ENCODE measurements around the gene STX1A.

STX1A gene

GRCh38 chr7:73718905-73719805 is at the start of gene STX1A:
TSS of gene STX1A (minus strand) at chr7:73719669. CDS start at chr7:73719631, 38 bp downstream.
- DNase-seq = peak in 1 of 2 donors; percentile 69

- DNase-seq = no peak
These were observed 49.4 kb upstream of the STX1A start for GRCh38 chr7:73768641-73769480.

- DNase-seq = no peak
These were observed 47.2 kb upstream of the STX1A start for GRCh38 chr7:73766556-73767229.

GRCh38 chr7:73762659-73762999 is 43.2 kb upstream of the STX1A start:
- no peak for DNase-seq

GRCh38 chr7:73761854-73762658 is 42.6 kb upstream of the STX1A start:
- DNase-seq = no peak

- no peak for DNase-seq
These were observed 39.2 kb upstream of the STX1A start for GRCh38 chr7:73758581-73759138.

GRCh38 chr7:73749931-73750776 is 30.7 kb upstream of the STX1A start:
- DNase-seq = no peak

- no peak for DNase-seq
These were observed 26.9 kb upstream of the STX1A start for GRCh38 chr7:73746378-73746777.

- DNase-seq = peak in 1 of 2 donors; percentile 33
These were observed 23.5 kb upstream of the STX1A start for GRCh38 chr7:73742753-73743641.

GRCh38 chr7:73742338-73742752 is 22.9 kb upstream of the STX1A start:
- DNase-seq = no peak

- no peak for DNase-seq
These were observed 22.1 kb upstream of the STX1A start for GRCh38 chr7:73741600-73741999.

GRCh38 chr7:73740771-73741170 is 21.3 kb upstream of the STX1A start:
- no peak for DNase-seq

GRCh38 chr7:73740212-73740611 is 20.7 kb upstream of the STX1A start:
- DNase-seq = no peak

GRCh38 chr7:73739387-73739767 is 19.9 kb upstream of the STX1A start:
- no peak for DNase-seq

GRCh38 chr7:73738612-73739386 is 19.3 kb upstream of the STX1A start, which contains the start of gene ABHD11:
TSS of gene ABHD11 (minus strand) at chr7:73738802. CDS start at chr7:73738770, 32 bp downstream.
- DNase-seq = peak; percentile 96 to 97

- peak; percentile 24 to 32 for DNase-seq
These were observed 18.7 kb upstream of the STX1A start for GRCh38 chr7:73738220-73738611.

GRCh38 chr7:73737491-73738219 is 18.2 kb upstream of the STX1A start:
- no peak for DNase-seq

GRCh38 chr7:73736885-73737284 is 17.4 kb upstream of the STX1A start:
- DNase-seq = no peak
